GM06990 (cell line): ENCODE results near the gene FZR1.
"Not testable (repeated sequence)": the region's sequence is repeated elsewhere in the genome, so short reads cannot be mapped to it uniquely, and the experiment has no call there.

Experiments used
- DNase-seq: peaks from one replicate; pipeline ENCODE4 v3.0.0-alpha.2; 2011; ENCODE audit not compliant: insufficient read length; ENCODE audit errors: extremely low read depth
- H3K27me3 ChIP-seq: replicated peaks from 2 replicates; pipeline ENCODE4 v1.6.0; 2011; ENCODE audit warnings: low read length; ENCODE audit not compliant: control insufficient read depth, insufficient read depth
- H3K36me3 ChIP-seq: 2 replicates; pipeline ENCODE4 v1.5.1; 2011; ENCODE audit warnings: low read length; ENCODE audit not compliant: control insufficient read depth, insufficient read depth
- H3K4me3 ChIP-seq: replicated peaks from 2 replicates; pipeline ENCODE4 v1.5.1; 2011; ENCODE audit warnings: low read depth, mild to moderate bottlenecking, control low read depth, low read length
- CTCF ChIP-seq: IDR thresholded peaks from 2 replicates; pipeline ENCODE4 v1.5.1; 2011; ENCODE audit warnings: low read length, control low read depth, mild to moderate bottlenecking, inconsistent platforms; ENCODE audit not compliant: insufficient read depth, poor library complexity, severe bottlenecking

Gene FZR1

GRCh38 chr19:3528539-3529211 lies 22.6 kb downstream of the FZR1 start:
- Histone ChIP-seq H3K36me3 (peaks cover 34% of the 10 kb centered on the region), H3K27me3 (no peaks in the 10 kb centered on the region), H3K4me3 (no peak overlapping the region)
- TF ChIP-seq CTCF: no peak
- no peak for DNase-seq

GRCh38 chr19:3529299-3529698 lies 23.2 kb downstream of the FZR1 start:
- peaks cover 34% of the 10 kb centered on the region for H3K36me3 ChIP-seq
- not testable (repeated sequence) for H3K27me3 ChIP-seq, H3K4me3 ChIP-seq, DNase-seq

- no peak for DNase-seq
- no peaks in the 10 kb centered on the region for H3K27me3 ChIP-seq
- peaks cover 35% of the 10 kb centered on the region for H3K36me3 ChIP-seq
- H3K4me3 ChIP-seq: no peak overlapping the region
- no peak for TF ChIP-seq CTCF
Measured at GRCh38 chr19:3530389-3530788, 24.3 kb downstream of the FZR1 start.

GRCh38 chr19:3531716-3532115 lies 25.6 kb downstream of the FZR1 start:
- Histone ChIP-seq H3K27me3 (no peaks in the 10 kb centered on the region), H3K36me3 (peaks cover 43% of the 10 kb centered on the region), H3K4me3 (no peak overlapping the region)
- no peak for DNase-seq
- TF ChIP-seq CTCF: no peak

GRCh38 chr19:3532154-3532786 lies 26.2 kb downstream of the FZR1 start:
- no peak overlapping the region for H3K4me3 ChIP-seq
- DNase-seq: no peak
- TF ChIP-seq CTCF: no peak
- peaks cover 38% of the 10 kb centered on the region for H3K36me3 ChIP-seq
- H3K27me3 ChIP-seq: no peaks in the 10 kb centered on the region

GRCh38 chr19:3533033-3533432 lies 26.9 kb downstream of the FZR1 start:
- H3K36me3 ChIP-seq: peaks cover 34% of the 10 kb centered on the region
- no peaks in the 10 kb centered on the region for H3K27me3 ChIP-seq
- DNase-seq: no peak
- no peak for TF ChIP-seq CTCF
- no peak overlapping the region for H3K4me3 ChIP-seq
